Activated naive CD4-positive, alpha-beta T cell treated with anti-CD3 and anti-CD28 coated beads, Interleukin-2, amount 50 U/mL, for 24 hours (primary cell): ENCODE measurements around the gene MYH14.

Experiments
- H3K27ac Mint-ChIP-seq: one replicate; pipeline ENCODE4 v1.8.0; 2021; ENCODE audit warnings: mild to moderate bottlenecking, mixed read lengths
- H3K27me3 Mint-ChIP-seq: one replicate; pipeline ENCODE4 v1.8.0; 2021; ENCODE audit warnings: mixed read lengths
- H3K36me3 Mint-ChIP-seq: one replicate; pipeline ENCODE4 v1.8.0; 2021; ENCODE audit warnings: mixed read lengths
- H3K4me1 Mint-ChIP-seq: one replicate; pipeline ENCODE4 v1.8.0; 2021; ENCODE audit warnings: mixed read lengths
- H3K4me3 Mint-ChIP-seq: one replicate; pipeline ENCODE4 v1.8.0; 2021; ENCODE audit warnings: mild to moderate bottlenecking, mixed read lengths
- H3K9me3 Mint-ChIP-seq: one replicate; pipeline ENCODE4 v1.8.0; 2021; ENCODE audit warnings: mixed read lengths

The MYH14 gene

DNA sequence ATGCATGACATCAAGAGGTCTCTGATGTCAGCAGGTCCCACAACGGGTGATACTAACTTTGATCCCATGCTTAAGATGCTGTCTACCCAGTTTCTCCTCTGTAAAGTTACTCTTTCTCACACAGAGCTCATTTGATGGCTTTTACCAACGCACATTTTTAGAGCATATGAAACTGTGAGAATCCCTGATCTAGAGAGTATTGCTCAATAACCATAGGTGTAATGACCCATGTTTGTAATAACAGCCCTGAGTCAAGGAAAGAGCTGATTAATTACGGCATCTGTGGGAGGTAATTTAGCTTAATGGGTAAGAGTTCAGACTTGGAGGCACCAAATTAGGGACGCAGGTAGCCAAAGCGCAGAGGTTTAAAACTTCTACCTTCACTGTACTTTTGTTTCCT is 22.3 kb upstream of the MYH14 start:
- Mint-ChIP-seq H3K9me3 (no peaks in the 10 kb centered on the region), H3K4me1 (no peaks in the 10 kb centered on the region), H3K4me3 (no peak overlapping the region), H3K36me3 (no peaks in the 10 kb centered on the region), H3K27me3 (peaks cover 8% of the 10 kb centered on the region), H3K27ac (no peak overlapping the region)

DNA sequence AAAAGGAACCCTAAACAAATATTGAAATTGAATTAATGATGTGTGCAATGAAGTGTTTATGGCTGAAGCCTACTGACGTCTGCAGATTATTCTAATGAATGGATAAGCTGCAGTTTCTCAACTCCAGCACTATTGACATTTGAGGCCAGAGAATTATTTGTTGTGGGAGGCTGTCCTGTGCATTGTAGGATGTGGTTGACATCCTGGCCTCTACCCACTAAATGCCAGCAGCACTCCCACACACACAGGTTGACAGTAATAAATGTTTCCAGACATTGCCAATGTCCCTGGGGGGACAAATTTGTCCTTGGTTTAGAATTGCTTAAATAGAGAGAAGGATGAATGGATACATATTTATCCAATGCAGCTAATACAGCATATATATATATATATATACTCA is 19.2 kb upstream of the MYH14 start:
- no peak overlapping the region for H3K27ac Mint-ChIP-seq
- peaks cover 8% of the 10 kb centered on the region for H3K27me3 Mint-ChIP-seq
- H3K4me1 Mint-ChIP-seq: no peaks in the 10 kb centered on the region
- no peaks in the 10 kb centered on the region for H3K9me3 Mint-ChIP-seq
- no peaks in the 10 kb centered on the region for H3K36me3 Mint-ChIP-seq
- no peak overlapping the region for H3K4me3 Mint-ChIP-seq

DNA sequence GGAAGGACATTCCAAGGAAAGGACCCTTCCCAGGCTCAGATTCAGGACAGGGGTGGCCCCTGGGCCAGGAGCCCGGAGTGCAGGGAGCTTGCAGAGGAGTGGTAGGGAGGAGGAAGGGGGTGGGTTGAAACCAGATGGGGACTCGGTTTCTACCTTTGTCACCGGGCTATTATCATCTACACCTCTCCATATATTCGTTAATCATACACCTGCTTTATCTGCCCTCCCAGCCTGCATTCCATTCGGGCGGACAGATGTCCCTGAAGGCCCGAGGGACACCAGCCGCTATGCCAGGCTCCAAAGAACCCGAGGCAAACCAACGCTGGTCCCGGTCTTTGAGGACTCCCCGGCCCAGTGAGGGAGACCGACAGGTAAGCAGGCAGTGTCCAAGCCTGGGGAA is 15.5 kb upstream of the MYH14 start:
- Mint-ChIP-seq H3K27ac (no peak overlapping the region), H3K36me3 (no peaks in the 10 kb centered on the region), H3K4me1 (no peaks in the 10 kb centered on the region), H3K4me3 (no peak overlapping the region), H3K9me3 (no peaks in the 10 kb centered on the region), H3K27me3 (peaks cover 15% of the 10 kb centered on the region)

DNA sequence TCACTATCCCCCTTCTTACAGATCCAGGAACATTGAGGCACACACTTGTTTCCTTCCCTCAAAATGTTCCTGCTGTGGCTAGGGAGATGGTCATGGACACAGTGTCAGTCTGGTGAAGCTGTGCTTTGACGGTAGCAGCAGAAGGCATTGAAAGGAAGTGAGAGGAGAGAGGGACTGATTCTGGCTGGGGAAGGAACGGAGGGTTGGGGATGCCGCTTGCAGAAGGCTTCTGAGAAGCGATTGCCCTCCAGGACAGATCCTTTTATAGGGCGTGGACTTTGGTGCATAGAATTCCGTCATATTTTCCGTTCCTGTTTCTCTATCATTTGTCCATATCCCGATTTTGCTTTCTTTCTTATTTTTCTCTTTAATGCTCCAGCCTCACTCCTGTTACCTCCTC is 14.1 kb upstream of the MYH14 start:
- H3K27ac Mint-ChIP-seq: no peak overlapping the region
- peaks cover 16% of the 10 kb centered on the region for H3K27me3 Mint-ChIP-seq
- no peaks in the 10 kb centered on the region for H3K9me3 Mint-ChIP-seq
- H3K4me1 Mint-ChIP-seq: no peaks in the 10 kb centered on the region
- H3K36me3 Mint-ChIP-seq: no peaks in the 10 kb centered on the region
- no peak overlapping the region for H3K4me3 Mint-ChIP-seq

DNA sequence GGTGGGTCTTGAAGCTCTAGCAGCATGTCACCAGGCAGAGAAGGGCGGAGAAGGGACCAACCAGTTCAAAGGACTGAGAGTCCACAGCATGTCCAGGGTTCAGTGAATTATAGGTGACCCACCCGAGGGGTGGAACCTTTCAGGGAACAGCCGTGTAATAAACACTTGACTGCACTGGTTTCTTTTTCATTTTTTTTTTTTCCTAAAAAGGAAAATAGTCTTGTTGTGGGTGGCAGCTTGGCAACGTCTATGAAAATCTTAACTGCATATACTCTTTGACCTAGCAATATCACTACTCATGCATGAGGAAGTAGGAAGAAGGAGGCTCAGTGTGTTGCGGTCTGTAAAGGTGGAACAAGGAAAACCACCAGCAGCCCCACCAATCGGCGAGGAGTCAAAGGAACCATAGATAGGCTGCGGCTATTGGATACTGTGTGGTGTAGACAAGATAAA is 13.0 kb upstream of the MYH14 start:
- no peaks in the 10 kb centered on the region for H3K4me1 Mint-ChIP-seq
- H3K9me3 Mint-ChIP-seq: no peaks in the 10 kb centered on the region
- H3K4me3 Mint-ChIP-seq: no peak overlapping the region
- H3K36me3 Mint-ChIP-seq: no peaks in the 10 kb centered on the region
- H3K27me3 Mint-ChIP-seq: peaks cover 19% of the 10 kb centered on the region
- H3K27ac Mint-ChIP-seq: no peak overlapping the region

DNA sequence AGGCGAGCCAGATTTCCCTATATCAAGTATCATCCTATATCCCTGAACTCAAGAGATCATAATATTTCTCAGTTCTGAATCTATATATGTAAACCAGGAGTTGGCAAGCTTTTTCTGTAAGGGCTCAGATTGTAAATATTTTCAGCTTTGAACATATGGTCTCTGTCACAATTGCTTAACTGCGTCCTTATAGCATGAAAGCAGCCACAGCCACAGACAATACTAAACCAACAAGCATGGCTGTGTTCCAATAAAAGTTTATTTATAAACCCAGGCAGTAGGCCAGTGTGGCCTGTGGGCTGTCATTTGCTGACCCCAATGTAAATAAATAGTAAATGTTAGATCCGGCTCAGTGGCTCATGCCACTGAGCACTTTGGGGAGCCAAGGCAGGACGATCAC is 12.2 kb upstream of the MYH14 start:
- no peaks in the 10 kb centered on the region for H3K9me3 Mint-ChIP-seq
- peaks cover 17% of the 10 kb centered on the region for H3K27me3 Mint-ChIP-seq
- H3K36me3 Mint-ChIP-seq: no peaks in the 10 kb centered on the region
- no peaks in the 10 kb centered on the region for H3K4me1 Mint-ChIP-seq
- no peak overlapping the region for H3K4me3 Mint-ChIP-seq
- H3K27ac Mint-ChIP-seq: no peak overlapping the region

DNA sequence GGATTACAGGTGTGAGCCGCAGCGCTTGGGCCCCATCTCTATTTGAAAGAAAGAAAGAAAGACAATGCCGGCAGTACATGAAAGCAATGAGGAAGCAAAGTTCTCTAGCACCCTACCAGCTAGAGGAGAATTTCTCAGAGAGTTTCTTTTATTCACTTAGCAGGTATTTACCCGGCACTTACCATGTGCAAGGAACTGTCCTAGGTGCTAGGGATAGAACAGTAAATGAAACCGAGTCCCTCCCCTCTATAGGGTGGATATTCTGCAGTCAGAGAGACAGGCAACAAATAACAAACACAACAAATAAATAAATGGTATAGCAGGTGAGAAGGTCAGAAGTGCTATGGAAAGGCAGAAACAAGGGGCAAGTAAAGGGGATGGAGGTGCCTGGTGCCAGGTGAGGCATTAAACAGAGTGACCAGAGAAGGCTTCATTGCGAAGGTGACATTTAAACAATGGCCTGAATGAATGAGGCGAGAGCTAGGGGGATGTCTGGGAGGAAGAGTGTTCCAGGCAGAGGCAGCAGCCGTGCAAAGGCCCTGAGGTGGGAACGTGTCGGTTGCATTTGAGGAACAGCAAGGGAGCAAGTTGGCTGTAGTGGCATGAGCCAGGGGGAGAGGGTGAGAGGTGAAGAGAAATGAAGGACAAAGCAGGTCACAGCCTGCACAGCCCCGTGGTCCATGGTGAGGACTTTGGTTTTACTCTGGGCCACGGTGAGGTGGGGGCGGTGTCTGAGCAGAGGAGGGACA is 10.8 kb upstream of the MYH14 start:
- Mint-ChIP-seq H3K4me3 (no peak overlapping the region), H3K9me3 (no peaks in the 10 kb centered on the region), H3K27me3 (peaks cover 24% of the 10 kb centered on the region), H3K4me1 (no peaks in the 10 kb centered on the region), H3K27ac (peak overlapping the region; percentile 24), H3K36me3 (no peaks in the 10 kb centered on the region)

DNA sequence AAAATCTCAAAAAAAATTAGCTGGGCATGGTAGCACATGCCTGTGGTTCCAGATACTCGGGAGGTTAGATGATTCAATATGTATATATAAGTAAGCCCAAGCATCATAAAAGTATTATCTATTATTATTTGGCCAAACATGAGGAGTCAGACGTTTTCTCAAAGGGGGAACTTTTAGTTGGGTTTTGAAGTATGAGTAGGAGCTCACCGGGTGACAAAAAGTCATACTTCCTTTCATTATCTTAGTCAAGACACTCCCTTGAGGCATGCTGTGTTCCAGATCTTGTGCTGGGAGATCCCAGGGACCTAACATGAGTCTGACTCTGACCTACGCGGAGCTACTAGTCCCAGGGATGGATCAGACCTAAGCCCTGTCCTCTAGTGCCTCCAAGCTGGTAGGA is 8.2 kb upstream of the MYH14 start:
- Mint-ChIP-seq H3K4me1 (no peaks in the 10 kb centered on the region), H3K9me3 (no peaks in the 10 kb centered on the region), H3K4me3 (no peak overlapping the region), H3K36me3 (no peaks in the 10 kb centered on the region), H3K27me3 (peaks cover 26% of the 10 kb centered on the region), H3K27ac (no peak overlapping the region)

DNA sequence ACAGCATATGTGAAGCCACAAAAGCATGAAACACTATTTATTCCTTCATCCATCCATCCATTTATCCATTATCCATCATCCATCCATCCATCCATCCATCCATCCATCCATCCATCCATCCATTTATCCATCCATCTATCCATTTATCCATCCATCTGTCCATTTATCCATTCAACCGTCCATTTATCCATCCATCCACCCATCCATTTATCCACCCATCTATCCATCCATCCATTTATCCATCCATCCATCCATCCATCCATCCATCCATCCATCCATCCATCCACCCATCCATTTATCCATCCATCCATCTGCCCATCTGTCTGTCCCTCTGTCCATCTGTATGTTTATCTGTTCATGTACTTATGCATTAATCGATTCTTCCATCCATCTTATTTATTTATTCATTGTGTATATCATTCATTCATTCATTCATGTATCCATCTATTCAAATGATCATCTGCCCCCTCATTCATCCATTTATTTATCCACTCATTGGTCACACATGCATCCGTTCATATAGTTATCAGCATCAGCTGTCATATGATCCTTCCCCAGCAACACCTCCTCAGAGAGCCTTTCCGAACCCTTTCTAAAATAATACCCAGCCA is 7.0 kb upstream of the MYH14 start:
- Mint-ChIP-seq H3K27ac (no peak overlapping the region), H3K27me3 (peaks cover 34% of the 10 kb centered on the region), H3K4me1 (no peaks in the 10 kb centered on the region), H3K9me3 (no peaks in the 10 kb centered on the region), H3K4me3 (no peak overlapping the region), H3K36me3 (no peaks in the 10 kb centered on the region)

DNA sequence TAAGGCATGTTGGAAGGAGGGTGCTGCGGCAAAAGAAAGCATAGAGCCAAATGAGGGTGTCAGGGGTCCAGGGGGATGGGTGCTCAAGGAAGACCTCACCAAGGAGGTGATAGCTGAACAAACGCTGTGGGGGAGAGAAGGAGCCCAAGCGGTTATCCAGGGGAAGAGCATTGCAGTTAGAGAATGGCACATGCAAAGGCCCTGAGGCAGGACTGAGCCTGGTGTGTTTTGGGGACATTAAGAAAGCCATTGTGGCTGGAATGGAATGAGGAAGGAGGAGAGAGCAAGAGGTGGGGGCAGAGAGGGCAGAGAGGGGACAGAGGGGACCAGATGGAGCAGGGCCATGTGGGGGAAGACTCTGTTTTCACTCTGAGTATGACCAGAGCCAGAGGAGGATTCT is 6.1 kb upstream of the MYH14 start:
- Mint-ChIP-seq H3K4me1 (no peaks in the 10 kb centered on the region), H3K27ac (no peak overlapping the region), H3K4me3 (no peak overlapping the region), H3K36me3 (no peaks in the 10 kb centered on the region), H3K27me3 (peaks cover 40% of the 10 kb centered on the region), H3K9me3 (no peaks in the 10 kb centered on the region)

DNA sequence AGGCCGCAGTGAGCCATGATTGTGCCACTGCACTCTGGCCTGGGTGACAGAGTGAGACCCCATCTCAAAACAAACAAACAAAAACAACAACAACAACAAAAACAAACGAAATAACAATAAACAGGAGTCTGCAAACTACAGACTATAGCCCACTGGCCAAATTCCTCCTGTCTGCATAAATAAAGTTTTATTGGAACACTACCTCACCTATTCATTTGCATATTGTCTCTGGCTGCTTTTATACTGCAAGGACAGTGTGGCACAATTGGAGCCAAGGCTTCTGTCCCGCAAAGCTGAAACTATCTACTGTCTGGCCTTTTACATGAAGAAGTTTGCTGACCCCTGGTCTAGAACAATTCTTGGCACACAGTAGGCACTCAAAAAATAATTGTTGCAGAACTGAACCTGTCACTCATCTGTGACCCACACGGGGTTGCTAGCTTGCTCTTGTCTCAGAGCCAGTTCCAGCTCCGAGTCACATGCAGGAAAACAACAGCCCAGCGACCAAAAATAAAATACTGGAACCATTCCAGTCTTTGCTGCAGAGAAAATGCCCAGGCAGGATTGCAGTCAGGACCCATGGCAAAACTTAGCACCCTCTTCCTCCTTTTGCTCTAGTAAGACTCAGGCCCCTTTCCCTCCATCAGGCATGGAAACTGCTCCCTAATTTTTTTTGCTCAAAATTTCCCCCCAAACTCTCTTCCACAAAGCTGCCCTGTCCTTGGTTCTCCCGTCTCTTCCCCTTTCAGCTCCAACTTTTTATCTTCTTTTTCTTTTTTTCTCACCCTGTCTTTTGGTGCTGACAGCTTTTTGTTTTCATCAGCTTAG is 4.8 kb upstream of the MYH14 start:
- H3K27me3 Mint-ChIP-seq: peaks cover 40% of the 10 kb centered on the region
- no peaks in the 10 kb centered on the region for H3K4me1 Mint-ChIP-seq
- H3K4me3 Mint-ChIP-seq: no peak overlapping the region
- H3K9me3 Mint-ChIP-seq: no peaks in the 10 kb centered on the region
- H3K27ac Mint-ChIP-seq: peak overlapping the region; percentile 43
- H3K36me3 Mint-ChIP-seq: no peaks in the 10 kb centered on the region

DNA sequence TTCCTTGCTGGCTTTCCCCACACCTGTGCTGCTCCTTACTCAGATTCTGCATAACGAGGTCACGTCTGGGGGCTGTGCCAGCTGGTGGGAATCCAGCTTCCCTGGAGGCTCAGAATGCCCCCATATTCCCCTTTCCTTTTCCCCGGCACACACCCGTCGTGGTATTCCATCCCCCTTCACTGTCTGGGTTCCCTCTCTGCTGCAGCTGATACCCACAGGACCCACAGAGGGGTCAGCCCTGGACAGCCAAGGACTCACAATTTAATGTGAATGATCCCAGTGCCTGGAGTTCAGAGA is 4.2 kb upstream of the MYH14 start:
- H3K27ac Mint-ChIP-seq: peak overlapping the region; percentile 43
- H3K9me3 Mint-ChIP-seq: no peaks in the 10 kb centered on the region
- H3K27me3 Mint-ChIP-seq: peaks cover 42% of the 10 kb centered on the region
- no peaks in the 10 kb centered on the region for H3K4me1 Mint-ChIP-seq
- no peaks in the 10 kb centered on the region for H3K36me3 Mint-ChIP-seq
- no peak overlapping the region for H3K4me3 Mint-ChIP-seq

DNA sequence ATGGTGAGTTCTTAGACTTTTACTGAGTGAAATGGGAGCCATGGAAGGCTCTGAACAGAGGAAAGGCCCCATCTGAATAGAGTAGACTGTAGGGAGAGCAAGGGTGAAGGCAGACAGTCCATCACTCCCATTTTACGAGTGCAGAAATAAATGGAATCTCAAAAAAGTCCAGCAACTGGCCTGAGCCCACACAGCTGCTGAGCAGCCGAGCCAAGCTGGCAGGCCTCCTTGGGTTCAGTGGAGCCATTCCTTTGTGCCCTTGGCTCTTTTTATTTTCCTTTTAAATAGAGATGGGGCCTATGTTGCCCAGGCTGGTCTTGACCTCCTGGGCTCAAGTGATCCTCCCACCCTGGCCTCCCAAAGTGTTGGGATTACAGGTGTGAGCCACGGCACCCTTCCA is 1.0 kb upstream of the MYH14 start:
- H3K36me3 Mint-ChIP-seq: no peaks in the 10 kb centered on the region
- H3K27ac Mint-ChIP-seq: no peak overlapping the region
- H3K27me3 Mint-ChIP-seq: peaks cover 44% of the 10 kb centered on the region
- no peaks in the 10 kb centered on the region for H3K9me3 Mint-ChIP-seq
- no peak overlapping the region for H3K4me3 Mint-ChIP-seq
- no peaks in the 10 kb centered on the region for H3K4me1 Mint-ChIP-seq

DNA sequence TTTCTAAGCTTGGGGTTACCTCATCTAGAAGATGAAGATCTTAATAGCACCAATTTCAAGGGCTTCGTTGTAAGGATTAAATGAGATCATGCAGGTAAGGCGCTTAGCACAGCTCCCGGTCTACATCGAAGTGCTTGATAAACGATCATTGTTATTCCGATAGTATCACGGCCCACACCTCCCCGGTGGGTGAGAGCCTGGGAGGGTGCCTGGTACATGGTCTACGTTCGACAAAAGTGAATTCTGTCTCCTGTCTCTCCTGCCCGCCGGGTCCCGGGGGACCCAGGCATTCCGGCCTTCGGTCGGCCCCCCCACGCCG is 501 bp upstream of the MYH14 start:
- H3K27ac Mint-ChIP-seq: no peak overlapping the region
- no peaks in the 10 kb centered on the region for H3K4me1 Mint-ChIP-seq
- no peak overlapping the region for H3K4me3 Mint-ChIP-seq
- H3K27me3 Mint-ChIP-seq: peaks cover 44% of the 10 kb centered on the region
- no peaks in the 10 kb centered on the region for H3K9me3 Mint-ChIP-seq
- no peaks in the 10 kb centered on the region for H3K36me3 Mint-ChIP-seq

DNA sequence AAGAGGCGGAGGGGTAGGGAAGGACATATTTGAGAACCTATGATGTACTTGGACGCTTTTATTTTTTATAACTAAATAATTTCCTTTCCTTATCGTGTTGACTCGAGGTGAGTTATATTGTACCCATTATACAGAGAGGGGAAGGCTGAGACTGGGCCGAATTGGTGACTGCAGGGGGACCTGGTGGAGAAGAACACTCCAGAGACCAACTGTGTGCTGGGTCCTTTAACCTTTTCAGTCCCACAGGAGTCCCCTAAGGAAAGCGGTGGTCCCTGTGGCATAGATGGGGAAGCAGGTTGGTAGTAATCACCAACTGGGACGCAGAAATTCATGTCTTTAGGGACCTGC is 633 bp downstream of the MYH14 start:
- H3K4me1 Mint-ChIP-seq: no peaks in the 10 kb centered on the region
- H3K27ac Mint-ChIP-seq: no peak overlapping the region
- H3K36me3 Mint-ChIP-seq: no peaks in the 10 kb centered on the region
- no peaks in the 10 kb centered on the region for H3K9me3 Mint-ChIP-seq
- H3K4me3 Mint-ChIP-seq: no peak overlapping the region
- H3K27me3 Mint-ChIP-seq: peaks cover 38% of the 10 kb centered on the region

DNA sequence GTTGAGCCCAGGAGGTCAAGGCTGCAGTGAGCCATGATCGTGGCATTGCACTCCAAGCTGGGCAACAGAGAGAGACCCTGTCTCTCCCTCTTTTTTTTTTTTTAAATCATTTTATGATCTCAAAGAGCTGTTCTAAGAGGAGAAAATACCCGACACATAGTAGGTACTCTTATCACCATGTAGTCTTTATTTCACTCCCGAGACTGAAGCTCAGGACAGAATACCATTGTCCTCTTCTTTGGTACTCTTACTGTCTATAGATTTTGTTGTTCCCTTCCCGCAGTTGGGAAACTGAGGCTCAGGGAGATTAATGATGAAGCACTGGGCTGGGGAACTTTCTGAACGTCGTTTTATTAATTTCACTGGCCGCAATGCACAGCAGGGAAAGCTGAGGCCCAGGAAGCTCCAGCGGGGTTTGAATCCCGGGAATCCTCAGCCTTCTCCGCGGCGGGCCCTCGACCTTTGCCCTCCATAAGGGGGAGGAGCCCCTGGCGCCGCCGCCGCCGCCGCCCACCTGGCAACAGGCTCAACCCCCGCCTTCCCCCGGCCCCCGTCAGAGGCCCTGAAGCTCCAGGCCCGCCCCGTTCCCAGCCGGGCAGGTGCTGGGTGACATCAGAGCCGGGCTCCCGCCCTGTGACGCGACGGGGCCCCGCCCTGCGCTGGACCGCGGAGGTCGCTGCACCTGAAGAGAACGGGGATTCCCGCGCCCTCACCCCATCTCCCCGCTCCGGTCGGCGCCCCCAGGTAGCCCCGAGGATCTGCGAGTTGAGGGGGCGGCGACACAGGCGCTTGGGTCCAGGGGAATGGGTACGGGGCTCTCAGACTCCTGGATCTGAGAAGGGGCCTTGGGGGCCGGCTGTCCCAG is 1.6 kb downstream of the MYH14 start:
- no peaks in the 10 kb centered on the region for H3K4me1 Mint-ChIP-seq
- H3K27ac Mint-ChIP-seq: no peak overlapping the region
- peaks cover 37% of the 10 kb centered on the region for H3K27me3 Mint-ChIP-seq
- no peak overlapping the region for H3K4me3 Mint-ChIP-seq
- H3K9me3 Mint-ChIP-seq: no peaks in the 10 kb centered on the region
- no peaks in the 10 kb centered on the region for H3K36me3 Mint-ChIP-seq
